CD4-positive, CD25-positive, alpha-beta regulatory T cell (primary cell): ENCODE results near the gene ABRACL. TPM values are rescaled to one million over a fixed set of nuclear protein-coding genes. Genes with fewer than 3 reads are reported as not detected.
A peak's percentile ranks its signal among the peaks of the same experiment; 100 is the strongest.

Experiments
- ATAC-seq, 2 donors: fragments of 150-1000 bp; cut with Tn5 transposase; one replicate each; pipeline ENCODE4 v1.10.0; 2021; ENCODE audit warnings: low read depth in 2 of 2, moderate number of reproducible peaks in 2 of 2, moderate library complexity in 1 of 2
- DNase-seq, 3 donors: peaks; one replicate each; pipeline versions ENCODE4 v3.0.0 to v3.0.0-alpha.2; 2012 to 2022; ENCODE audit warnings: mixed read lengths in 1 of 3
- H3K27ac ChIP-seq: one replicate; pipeline ENCODE4 v1.7.0; 2013; ENCODE audit warnings: mild to moderate bottlenecking, low read length; ENCODE audit not compliant: insufficient read depth, poor library complexity, severe bottlenecking
- H3K27me3 ChIP-seq: one replicate; pipeline ENCODE4 v1.7.0; 2013; ENCODE audit warnings: low read length; ENCODE audit not compliant: control insufficient read depth, insufficient read depth
- H3K36me3 ChIP-seq: one replicate; pipeline ENCODE4 v1.7.0; 2013; ENCODE audit warnings: mild to moderate bottlenecking, low read length, moderate library complexity; ENCODE audit not compliant: control insufficient read depth, insufficient read depth
- H3K4me1 ChIP-seq: 2 replicates; pipeline ENCODE4 v1.7.0; 2013; ENCODE audit warnings: mild to moderate bottlenecking, low read length; ENCODE audit not compliant: insufficient read depth, control insufficient read depth, poor library complexity, severe bottlenecking
- H3K4me3 ChIP-seq: one replicate; pipeline ENCODE4 v1.7.0; 2013; ENCODE audit warnings: low read depth, mild to moderate bottlenecking, low read length, moderate library complexity
- H3K9me3 ChIP-seq, 2 experiments: 1 replicate in 1 of 2; 2 replicates in 1 of 2; pipeline ENCODE4 v1.7.0; 2013; ENCODE audit warnings: low read length in 2 of 2, mild to moderate bottlenecking in 1 of 2, moderate library complexity in 1 of 2; ENCODE audit not compliant: control insufficient read depth in 2 of 2
- H3K27ac Mint-ChIP-seq, 3 donors: one replicate each; pipeline ENCODE4 v1.8.0; 2020 to 2022; ENCODE audit warnings: mild to moderate bottlenecking in 3 of 3, mixed read lengths in 3 of 3, moderate library complexity in 2 of 3
- H3K27me3 Mint-ChIP-seq: one replicate; pipeline ENCODE4 v1.8.0; 2022; ENCODE audit warnings: mild to moderate bottlenecking, mixed read lengths
- H3K36me3 Mint-ChIP-seq: one replicate; pipeline ENCODE4 v1.8.0; 2020; ENCODE audit warnings: mixed read lengths
- H3K4me1 Mint-ChIP-seq, 4 donors: one replicate each; pipeline ENCODE4 v1.8.0; 2020 to 2022; ENCODE audit warnings: mixed read lengths in 4 of 4, mild to moderate bottlenecking in 1 of 4
- H3K4me3 Mint-ChIP-seq, 4 donors: one replicate each; pipeline ENCODE4 v1.8.0; 2020 to 2022; ENCODE audit warnings: mild to moderate bottlenecking in 4 of 4, mixed read lengths in 4 of 4, moderate library complexity in 3 of 4
- H3K9me3 Mint-ChIP-seq, 7 donors: one replicate each; pipeline ENCODE4 v1.8.0; 2020 to 2022; ENCODE audit warnings: mixed read lengths in 7 of 7, mild to moderate bottlenecking in 3 of 7, moderate library complexity in 2 of 7
- polyA plus RNA-seq, 4 donors: library from polyadenylated mRNA; unstranded; fragments of 300-500 nt; fragmentation: Illumina TruSeq; gene quantifications; one replicate each; pipeline ENCODE4 v1.2.3, GENCODE V29; 2021
- total RNA-seq: library from RNA; stranded (reverse); gene quantifications from one replicate; pipeline ENCODE4 v1.2.3, GENCODE V29; 2022

ABRACL gene
- total and polyA plus RNA-seq, 5 donors from 2014 or later, result 43.8 to 194 (median 169) TPM

GRCh38 chr6:139060332-139060731, 31.8 kb downstream of the ABRACL start:
- Histone ChIP-seq H3K9me3 (no peaks in the 10 kb centered on the region), H3K4me3 (no peak overlapping the region), H3K4me1 (no peaks in the 10 kb centered on the region), H3K27ac (no peak overlapping the region), H3K36me3 (no peaks in the 10 kb centered on the region), H3K27me3 (no peaks in the 10 kb centered on the region)
- H3K4me3 Mint-ChIP-seq, result no peak overlapping the region
- H3K4me1 Mint-ChIP-seq, result no peaks in the 10 kb centered on the region
- no peaks in the 10 kb centered on the region for H3K36me3 Mint-ChIP-seq
- no peaks in the 10 kb centered on the region for H3K9me3 Mint-ChIP-seq
- ATAC-seq, result no peak
- no peak for DNase-seq
- H3K27me3 Mint-ChIP-seq, result peaks cover 20% of the 10 kb centered on the region
- H3K27ac Mint-ChIP-seq, result peak overlapping the region in 1 of 3 donors; percentile 9

DNA sequence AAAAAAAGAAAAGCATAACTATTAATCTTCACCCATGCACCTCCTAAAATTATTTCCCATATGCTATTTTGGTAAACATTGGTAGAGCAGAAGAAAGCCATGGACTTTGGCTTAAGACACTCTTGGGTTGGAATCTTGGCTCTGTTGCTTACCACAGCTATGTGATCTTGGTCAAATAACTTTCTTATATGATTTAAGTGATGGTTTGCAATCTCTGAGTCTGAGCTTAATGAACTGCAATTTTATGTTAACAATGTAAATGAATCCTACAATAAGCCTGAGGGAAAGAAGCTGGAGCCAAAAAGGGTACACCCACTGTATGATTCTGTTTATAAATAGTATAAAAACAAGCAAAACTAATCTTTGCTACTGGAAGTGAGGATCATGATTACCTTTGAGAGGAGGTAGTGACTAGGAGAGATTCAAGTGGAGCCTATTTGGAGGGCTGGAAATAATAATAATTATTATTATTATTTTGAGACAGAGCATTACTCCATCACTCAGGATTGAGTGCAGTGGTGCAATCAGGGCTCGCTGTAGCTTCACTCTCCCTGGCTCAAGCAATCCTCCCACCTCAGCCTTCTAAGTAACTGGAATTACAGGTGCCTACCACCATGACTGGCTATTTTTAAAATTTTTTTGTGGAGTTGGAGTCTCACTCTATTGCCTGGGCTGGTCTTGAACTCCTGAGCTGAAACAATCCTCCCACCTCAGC, 34.5 kb downstream of the ABRACL start:
- no peak overlapping the region for H3K27ac ChIP-seq
- peaks cover 19% of the 10 kb centered on the region for H3K27me3 Mint-ChIP-seq
- H3K9me3 ChIP-seq, result no peaks in the 10 kb centered on the region
- H3K4me3 ChIP-seq, result no peak overlapping the region
- no peaks in the 10 kb centered on the region for H3K27me3 ChIP-seq
- no peaks in the 10 kb centered on the region for H3K36me3 ChIP-seq
- no peak for DNase-seq
- H3K27ac Mint-ChIP-seq, result peak overlapping the region in 1 of 3 donors; percentile 29
- H3K4me3 Mint-ChIP-seq, result no peak overlapping the region
- no peaks in the 10 kb centered on the region for H3K36me3 Mint-ChIP-seq
- no peak for ATAC-seq
- H3K9me3 Mint-ChIP-seq, result no peaks in the 10 kb centered on the region
- peaks cover 0 to 2% (median 0%) of the 10 kb centered on the region in 4 donors for H3K4me1 Mint-ChIP-seq
- H3K4me1 ChIP-seq, result no peaks in the 10 kb centered on the region

DNA sequence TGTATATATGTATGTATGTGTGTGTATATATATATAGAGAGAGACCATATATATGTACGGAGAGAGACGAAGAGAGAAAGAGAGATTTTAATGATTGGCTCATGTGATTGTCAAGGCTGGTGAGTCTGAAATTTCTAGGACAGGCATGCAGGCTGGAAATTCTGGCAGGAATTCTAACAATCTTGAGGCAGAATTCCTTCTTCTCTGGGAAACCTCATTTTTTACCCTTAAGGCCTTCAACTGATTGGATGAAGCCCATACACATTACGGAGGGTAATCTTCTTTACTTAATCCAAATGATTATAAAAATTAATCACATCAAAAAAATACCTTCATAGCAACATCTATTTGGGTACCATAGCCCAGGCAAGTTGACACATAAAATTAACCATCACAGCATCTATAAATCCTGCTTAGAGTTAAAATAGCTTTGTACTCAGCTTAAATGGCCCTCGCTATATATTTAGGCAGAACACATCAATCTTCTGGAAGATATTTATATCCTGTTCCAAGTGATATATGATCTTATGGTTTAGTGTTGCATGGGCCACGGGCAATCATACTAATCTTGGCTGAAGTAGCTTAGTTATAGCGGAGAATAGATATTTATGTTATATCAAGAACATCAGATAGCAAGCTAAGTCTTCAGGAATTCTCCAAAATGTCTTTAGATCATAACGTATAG, 36.6 kb downstream of the ABRACL start:
- H3K36me3 ChIP-seq, result no peaks in the 10 kb centered on the region
- H3K27me3 Mint-ChIP-seq, result peaks cover 21% of the 10 kb centered on the region
- H3K4me3 Mint-ChIP-seq, result no peak overlapping the region
- no peaks in the 10 kb centered on the region for H3K9me3 Mint-ChIP-seq
- no peaks in the 10 kb centered on the region for H3K4me1 ChIP-seq
- ATAC-seq (no peak), DNase-seq (no peak)
- H3K27me3 ChIP-seq, result no peaks in the 10 kb centered on the region
- no peak overlapping the region for H3K27ac ChIP-seq
- H3K4me1 Mint-ChIP-seq, result peaks cover 0 to 2% (median 0%) of the 10 kb centered on the region in 4 donors
- H3K27ac Mint-ChIP-seq, result no peak overlapping the region
- no peak overlapping the region for H3K4me3 ChIP-seq
- H3K9me3 ChIP-seq, result no peaks in the 10 kb centered on the region
- H3K36me3 Mint-ChIP-seq, result no peaks in the 10 kb centered on the region

GRCh38 chr6:139066080-139066479, 37.5 kb downstream of the ABRACL start:
- no peaks in the 10 kb centered on the region for H3K36me3 Mint-ChIP-seq
- Histone ChIP-seq H3K9me3 (no peaks in the 10 kb centered on the region), H3K4me3 (no peak overlapping the region), H3K4me1 (no peaks in the 10 kb centered on the region), H3K36me3 (no peaks in the 10 kb centered on the region), H3K27me3 (no peaks in the 10 kb centered on the region), H3K27ac (no peak overlapping the region)
- no peaks in the 10 kb centered on the region for H3K9me3 Mint-ChIP-seq
- H3K4me1 Mint-ChIP-seq, result peaks cover 0 to 2% (median 0%) of the 10 kb centered on the region in 4 donors
- DNase-seq (no peak), ATAC-seq (no peak)
- peak overlapping the region in 1 of 3 donors; percentile 2 for H3K27ac Mint-ChIP-seq
- no peak overlapping the region for H3K4me3 Mint-ChIP-seq
- H3K27me3 Mint-ChIP-seq, result peaks cover 16% of the 10 kb centered on the region

DNA sequence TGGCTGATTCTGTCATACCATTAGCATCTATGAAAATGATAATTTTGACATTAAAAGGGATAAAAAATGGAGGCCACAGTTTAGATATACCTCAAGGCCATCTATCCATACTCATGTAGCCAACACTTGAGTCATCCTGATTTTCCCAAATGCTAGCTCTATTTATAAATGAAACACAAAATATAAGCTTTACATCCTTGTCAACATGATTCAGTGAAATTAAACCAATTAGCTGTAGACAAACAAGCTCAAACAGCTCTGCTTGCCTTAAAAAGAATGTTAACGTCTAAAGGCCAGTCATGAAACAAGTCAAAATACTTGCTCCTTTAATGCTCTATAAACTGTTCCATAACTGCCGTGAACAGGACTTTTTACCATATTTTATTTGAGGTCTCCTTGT, 40.3 kb downstream of the ABRACL start:
- Mint-ChIP-seq H3K27me3 (peaks cover 7% of the 10 kb centered on the region), H3K27ac (no peak overlapping the region), H3K4me3 (no peak overlapping the region), H3K4me1 (peaks cover 0 to 2% (median 0%) of the 10 kb centered on the region in 4 donors), H3K36me3 (no peaks in the 10 kb centered on the region), H3K9me3 (peaks cover 0 to 2% (median 0%) of the 10 kb centered on the region in 7 donors)
- ATAC-seq, result no peak
- H3K9me3 ChIP-seq, result no peaks in the 10 kb centered on the region
- no peaks in the 10 kb centered on the region for H3K36me3 ChIP-seq
- DNase-seq, result no peak
- no peak overlapping the region for H3K27ac ChIP-seq
- no peak overlapping the region for H3K4me3 ChIP-seq
- H3K4me1 ChIP-seq, result no peaks in the 10 kb centered on the region
- no peaks in the 10 kb centered on the region for H3K27me3 ChIP-seq

GRCh38 chr6:139073118-139073517, 44.6 kb downstream of the ABRACL start:
- H3K4me3 ChIP-seq, result no peak overlapping the region
- H3K27ac Mint-ChIP-seq, result no peak overlapping the region
- no peaks in the 10 kb centered on the region for H3K4me1 ChIP-seq
- no peak for ATAC-seq
- no peak overlapping the region for H3K27ac ChIP-seq
- no peaks in the 10 kb centered on the region for H3K9me3 ChIP-seq
- H3K27me3 ChIP-seq, result no peaks in the 10 kb centered on the region
- peaks cover 0 to 2% (median 0%) of the 10 kb centered on the region in 7 donors for H3K9me3 Mint-ChIP-seq
- no peaks in the 10 kb centered on the region for H3K36me3 ChIP-seq
- H3K4me1 Mint-ChIP-seq, result peaks cover 0 to 2% (median 1%) of the 10 kb centered on the region in 4 donors
- no peak overlapping the region for H3K4me3 Mint-ChIP-seq
- no peak for DNase-seq
- peaks cover 1% of the 10 kb centered on the region for H3K27me3 Mint-ChIP-seq
- H3K36me3 Mint-ChIP-seq, result no peaks in the 10 kb centered on the region

DNA sequence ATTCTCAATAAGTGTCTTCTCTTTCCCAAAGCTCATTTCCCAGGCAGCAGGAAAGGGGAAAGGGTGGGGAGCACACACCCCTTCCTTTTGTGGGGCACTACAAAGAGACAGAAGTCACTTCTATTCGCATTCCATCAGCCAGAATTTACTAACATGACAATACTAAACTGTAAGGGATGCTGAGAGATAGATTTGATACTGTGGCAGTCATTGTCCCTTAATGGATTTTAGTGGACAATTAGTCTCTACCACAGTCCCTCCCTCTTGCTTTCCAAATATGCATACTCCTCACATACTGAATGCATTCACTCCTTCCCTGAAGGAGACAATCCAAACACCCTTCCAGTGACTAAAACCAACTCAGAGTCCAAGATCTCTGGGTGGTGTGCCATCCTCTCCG, 50.5 kb downstream of the ABRACL start:
- no peak for DNase-seq
- H3K9me3 Mint-ChIP-seq, result peaks cover 0 to 3% (median 0%) of the 10 kb centered on the region in 7 donors
- peaks cover 0 to 4% (median 2%) of the 10 kb centered on the region in 4 donors for H3K4me1 Mint-ChIP-seq
- H3K27me3 Mint-ChIP-seq, result no peaks in the 10 kb centered on the region
- no peak overlapping the region for H3K4me3 Mint-ChIP-seq
- H3K27me3 ChIP-seq, result no peaks in the 10 kb centered on the region
- no peak for ATAC-seq
- H3K27ac Mint-ChIP-seq, result no peak overlapping the region
- no peaks in the 10 kb centered on the region for H3K4me1 ChIP-seq
- H3K36me3 ChIP-seq, result no peaks in the 10 kb centered on the region
- H3K4me3 ChIP-seq, result no peak overlapping the region
- H3K36me3 Mint-ChIP-seq, result no peaks in the 10 kb centered on the region
- H3K9me3 ChIP-seq, result no peaks in the 10 kb centered on the region
- H3K27ac ChIP-seq, result no peak overlapping the region
